Small intestine (tissue), 7 donors: ENCODE data around the gene OR1F1. TPM values are rescaled to one million over a fixed set of nuclear protein-coding genes. Genes with fewer than 3 reads are reported as not detected.

ENCODE experiments used
- DNase-seq, 2 donors: peaks; one replicate each; pipeline versions ENCODE4 v3.0.0 to v3.0.0-alpha.2; 2013
- FAIRE-seq: peaks from 2 replicates; lab custom pipeline; 2012; peaks lifted over from hg19 to GRCh38; lab: Jason Lieb, UNC
- H3K27ac ChIP-seq, 3 donors: one replicate each; pipeline ENCODE4 v1.5.1; 2013; ENCODE audit warnings: low read length in 2 of 3, mild to moderate bottlenecking in 2 of 3, control low read depth in 1 of 3, inconsistent platforms in 1 of 3, low read depth in 1 of 3, moderate library complexity in 1 of 3
- H3K27me3 ChIP-seq, 3 donors: one replicate each; pipeline ENCODE4 v1.6.1; 2013; ENCODE audit warnings: low read length in 3 of 3, inconsistent platforms in 1 of 3; ENCODE audit not compliant: control insufficient read depth in 3 of 3, insufficient read depth in 3 of 3
- H3K36me3 ChIP-seq, 3 donors: one replicate each; pipeline ENCODE4 v1.6.1; 2013; ENCODE audit warnings: low read length in 3 of 3, inconsistent platforms in 1 of 3, low read depth in 1 of 3, mild to moderate bottlenecking in 1 of 3, moderate library complexity in 1 of 3; ENCODE audit not compliant: control insufficient read depth in 3 of 3, insufficient read depth in 2 of 3
- H3K4me1 ChIP-seq, 3 donors: one replicate each; pipeline ENCODE4 v1.6.1; 2013; ENCODE audit warnings: low read length in 2 of 3, inconsistent platforms in 1 of 3, low read depth in 1 of 3, mild to moderate bottlenecking in 1 of 3, moderate library complexity in 1 of 3; ENCODE audit not compliant: control insufficient read depth in 3 of 3, insufficient read depth in 2 of 3
- H3K4me3 ChIP-seq, 3 donors: one replicate each; pipeline ENCODE4 v1.5.1; 2013; ENCODE audit warnings: low read length in 3 of 3, control low read depth in 1 of 3, inconsistent platforms in 1 of 3, low read depth in 1 of 3, mild to moderate bottlenecking in 1 of 3, moderate library complexity in 1 of 3
- H3K9me3 ChIP-seq, 2 donors: one replicate each; pipeline ENCODE4 v1.6.1; 2013; ENCODE audit warnings: low read depth in 1 of 2, low read length in 1 of 2; ENCODE audit not compliant: control insufficient read depth in 2 of 2, insufficient read depth in 1 of 2
- WGBS, 3 donors: extraction: QIAGEN DNeasy Blood & Tissue Kit; methylation state at CpG; one replicate each; pipeline ENCODE4 v1.1.7; 2013; 5-methylcytosine and 5-hydroxymethylcytosine counted together
- polyA plus RNA-seq, 4 donors: library from polyadenylated mRNA; stranded (reverse) in 3 of 4; unstranded in 1 of 4; fragments of 200-250 nt in 3 of 4; fragments of 120-200 nt in 1 of 4; gene quantifications; one replicate each; pipeline versions ENCODE4 v1.2.1 to v1.2.3, GENCODE V29; 2013
- donor health status: healthy with polysubstance abuse.
- donor health status: control.
- donor health status: control.
- donor health status: Bipolar disorder and iron deficiency.
- donor health status: healthy.

Gene OR1F1
- polyA plus RNA-seq, 4 donors = not detected

GRCh38 chr16:3142770-3143169 is 45.2 kb upstream of the OR1F1 start:
- Histone ChIP-seq H3K4me3 (no peak overlapping the region), H3K36me3 (peaks cover 0 to 55% (median 19%) of the 10 kb centered on the region in 3 donors), H3K9me3 (no peaks in the 10 kb centered on the region), H3K4me1 (peaks cover 0 to 18% (median 8%) of the 10 kb centered on the region in 3 donors), H3K27me3 (no peaks in the 10 kb centered on the region), H3K27ac (peak overlapping the region in 1 of 3 donors; percentile 94)
- 86 to 95% (median 93%) methylated on average over 10 to 13 of the region's 13 CpGs for WGBS, 3 donors
- DNase-seq (no peak), FAIRE-seq (no peak)

DNA sequence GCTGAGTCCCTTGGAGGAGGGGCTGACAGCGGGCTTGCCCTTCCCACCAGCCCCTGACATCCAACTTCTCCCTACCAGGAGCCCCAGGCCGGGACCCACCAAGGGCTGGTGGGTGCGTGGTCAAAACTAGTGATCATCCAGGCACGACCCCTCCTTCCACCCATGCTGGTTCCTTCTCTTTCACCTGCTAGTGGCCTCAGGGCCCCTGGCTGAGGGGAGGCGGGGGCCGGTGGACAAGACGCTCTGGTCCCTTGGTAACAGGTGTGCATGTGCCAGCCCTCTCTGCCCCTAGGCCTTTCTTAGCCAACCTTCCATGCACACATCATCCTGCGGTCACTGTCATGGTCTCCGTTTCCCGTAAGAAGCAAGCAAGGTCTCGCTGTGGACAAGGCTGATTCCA is 44.8 kb upstream of the OR1F1 start:
- no peaks in the 10 kb centered on the region for H3K9me3 ChIP-seq
- WGBS, 3 donors = 91 to 93% (median 92%) methylated on average over 10 to 11 of the region's 11 CpGs
- no peaks in the 10 kb centered on the region for H3K27me3 ChIP-seq
- DNase-seq (no peak), FAIRE-seq (no peak)
- peak overlapping the region; percentile 58 to 94 (median 85) for H3K27ac ChIP-seq
- peaks cover 0 to 18% (median 8%) of the 10 kb centered on the region in 3 donors for H3K4me1 ChIP-seq
- no peak overlapping the region for H3K4me3 ChIP-seq
- peaks cover 0 to 51% (median 19%) of the 10 kb centered on the region in 3 donors for H3K36me3 ChIP-seq

- peak overlapping the region in 1 of 3 donors; percentile 61 for H3K4me3 ChIP-seq
- DNase-seq (peak; percentile 86 to 91), FAIRE-seq (no peak)
- peaks cover 0 to 18% (median 8%) of the 10 kb centered on the region in 3 donors for H3K4me1 ChIP-seq
- peak overlapping the region; percentile 58 to 94 (median 85) for H3K27ac ChIP-seq
- H3K27me3 ChIP-seq = no peaks in the 10 kb centered on the region
- 17 to 62% (median 44%) methylated on average over 22 to 23 of the region's 23 CpGs for WGBS, 3 donors
- H3K9me3 ChIP-seq = no peaks in the 10 kb centered on the region
- H3K36me3 ChIP-seq = peaks cover 0 to 45% (median 19%) of the 10 kb centered on the region in 3 donors
These were observed 44.2 kb upstream of the OR1F1 start for GRCh38 chr16:3143598-3144320.

- Histone ChIP-seq H3K27ac (peak overlapping the region; percentile 58 to 94 (median 85)), H3K36me3 (peaks cover 0 to 38% (median 17%) of the 10 kb centered on the region in 3 donors), H3K27me3 (no peaks in the 10 kb centered on the region), H3K4me3 (peak overlapping the region in 1 of 3 donors; percentile 61), H3K4me1 (peaks cover 0 to 23% (median 8%) of the 10 kb centered on the region in 3 donors), H3K9me3 (no peaks in the 10 kb centered on the region)
- FAIRE-seq = no peak
- WGBS, 3 donors = 33 to 65% (median 54%) methylated on average over 17 to 18 of the region's 18 CpGs
- no peak for DNase-seq
These were observed 43.6 kb upstream of the OR1F1 start for GRCh38 chr16:3144321-3144983.

GRCh38 chr16:3145151-3145550 is 42.9 kb upstream of the OR1F1 start:
- no peak overlapping the region for H3K27ac ChIP-seq
- H3K9me3 ChIP-seq = no peaks in the 10 kb centered on the region
- no peaks in the 10 kb centered on the region for H3K27me3 ChIP-seq
- H3K36me3 ChIP-seq = peaks cover 0 to 35% (median 17%) of the 10 kb centered on the region in 3 donors
- H3K4me3 ChIP-seq = peak overlapping the region in 1 of 3 donors; percentile 61
- 89 to 91% (median 91%) methylated on average over 10 of the region's 10 CpGs for WGBS, 3 donors
- FAIRE-seq (no peak), DNase-seq (no peak)
- H3K4me1 ChIP-seq = peaks cover 0 to 28% (median 8%) of the 10 kb centered on the region in 3 donors

- H3K4me1 ChIP-seq = peaks cover 0 to 29% (median 8%) of the 10 kb centered on the region in 3 donors
- H3K4me3 ChIP-seq = no peak overlapping the region
- H3K36me3 ChIP-seq = peaks cover 0 to 30% (median 17%) of the 10 kb centered on the region in 3 donors
- no peak overlapping the region for H3K27ac ChIP-seq
- WGBS, 3 donors = 85 to 90% (median 90%) methylated on average over 9 to 12 of the region's 12 CpGs
- no peak for DNase-seq
- no peaks in the 10 kb centered on the region for H3K27me3 ChIP-seq
- no peaks in the 10 kb centered on the region for H3K9me3 ChIP-seq
- FAIRE-seq = no peak
These were observed 42.3 kb upstream of the OR1F1 start for GRCh38 chr16:3145660-3146059.

DNA sequence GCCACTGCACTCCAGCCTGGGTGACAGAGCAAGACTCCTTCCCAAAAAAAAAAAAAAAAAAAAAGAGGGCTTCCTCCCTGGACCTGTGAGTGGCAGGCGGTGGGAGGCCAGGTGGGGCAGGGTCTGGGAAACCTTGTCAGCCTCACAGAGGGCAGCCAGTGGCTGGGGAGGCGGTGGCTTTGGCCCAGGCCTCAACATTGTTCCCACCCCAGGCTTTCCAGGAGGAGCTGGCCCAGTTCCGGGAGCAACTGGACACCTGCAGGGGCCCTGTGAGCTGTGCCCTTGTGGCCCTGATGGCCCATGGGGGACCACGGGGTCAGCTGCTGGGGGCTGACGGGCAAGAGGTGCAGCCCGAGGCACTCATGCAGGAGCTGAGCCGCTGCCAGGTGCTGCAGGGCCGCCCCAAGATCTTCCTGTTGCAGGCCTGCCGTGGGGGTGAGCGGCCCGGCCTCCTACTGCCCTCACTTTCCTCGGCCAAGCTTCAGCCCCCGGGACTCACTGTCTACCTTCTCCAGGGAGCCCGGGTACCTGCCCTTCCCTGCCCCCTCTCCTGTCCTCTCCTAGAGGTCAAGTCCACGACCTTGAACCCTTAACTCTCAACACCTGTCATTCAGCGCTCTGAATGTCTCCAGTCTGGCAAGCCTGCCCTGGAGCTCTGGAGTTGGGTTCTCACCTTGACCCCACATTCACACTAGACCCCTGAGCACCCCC is 40.8 kb upstream of the OR1F1 start:
- Histone ChIP-seq H3K36me3 (peaks cover 0 to 15% (median 3%) of the 10 kb centered on the region in 3 donors), H3K9me3 (no peaks in the 10 kb centered on the region), H3K27me3 (peaks cover 0 to 4% (median 0%) of the 10 kb centered on the region in 3 donors), H3K4me3 (no peak overlapping the region), H3K4me1 (peaks cover 0 to 41% (median 8%) of the 10 kb centered on the region in 3 donors), H3K27ac (no peak overlapping the region)
- DNase-seq (no peak), FAIRE-seq (no peak)
- WGBS, 3 donors = 87 to 90% (median 90%) methylated on average over 13 to 16 of the region's 16 CpGs

DNA sequence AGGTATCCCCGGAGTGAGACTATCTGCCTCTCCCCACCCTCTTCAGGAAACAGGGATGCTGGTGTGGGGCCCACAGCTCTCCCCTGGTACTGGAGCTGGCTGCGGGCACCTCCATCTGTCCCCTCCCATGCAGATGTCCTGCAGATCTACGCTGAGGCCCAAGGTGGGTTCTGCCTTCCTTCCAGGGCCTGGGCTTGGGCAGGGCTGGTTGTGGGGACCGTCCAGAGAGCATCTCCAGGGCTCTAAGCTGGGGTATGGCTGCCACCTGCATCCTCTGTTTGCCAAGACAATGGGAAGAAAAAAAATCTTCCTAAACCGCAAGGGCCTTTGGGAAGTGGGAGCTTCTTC is 40.3 kb upstream of the OR1F1 start:
- FAIRE-seq (no peak), DNase-seq (no peak)
- Histone ChIP-seq H3K9me3 (no peaks in the 10 kb centered on the region), H3K4me1 (peaks cover 0 to 44% (median 8%) of the 10 kb centered on the region in 3 donors), H3K27ac (no peak overlapping the region), H3K36me3 (peaks cover 0 to 10% (median 0%) of the 10 kb centered on the region in 3 donors), H3K27me3 (peaks cover 0 to 4% (median 0%) of the 10 kb centered on the region in 3 donors), H3K4me3 (no peak overlapping the region)
- 87 to 94% (median 90%) methylated on average over 5 of the region's 5 CpGs for whole genome bisulfite sequencing, 3 donors
